Measurements from ENCODE around the gene WDR6. TPM values are rescaled to one million over a fixed set of nuclear protein-coding genes. Genes with fewer than 3 reads are reported as not detected.

WDR6 gene
- polyA plus RNA-seq, 1 donor from 2014 or later, result 315 TPM

DNA sequence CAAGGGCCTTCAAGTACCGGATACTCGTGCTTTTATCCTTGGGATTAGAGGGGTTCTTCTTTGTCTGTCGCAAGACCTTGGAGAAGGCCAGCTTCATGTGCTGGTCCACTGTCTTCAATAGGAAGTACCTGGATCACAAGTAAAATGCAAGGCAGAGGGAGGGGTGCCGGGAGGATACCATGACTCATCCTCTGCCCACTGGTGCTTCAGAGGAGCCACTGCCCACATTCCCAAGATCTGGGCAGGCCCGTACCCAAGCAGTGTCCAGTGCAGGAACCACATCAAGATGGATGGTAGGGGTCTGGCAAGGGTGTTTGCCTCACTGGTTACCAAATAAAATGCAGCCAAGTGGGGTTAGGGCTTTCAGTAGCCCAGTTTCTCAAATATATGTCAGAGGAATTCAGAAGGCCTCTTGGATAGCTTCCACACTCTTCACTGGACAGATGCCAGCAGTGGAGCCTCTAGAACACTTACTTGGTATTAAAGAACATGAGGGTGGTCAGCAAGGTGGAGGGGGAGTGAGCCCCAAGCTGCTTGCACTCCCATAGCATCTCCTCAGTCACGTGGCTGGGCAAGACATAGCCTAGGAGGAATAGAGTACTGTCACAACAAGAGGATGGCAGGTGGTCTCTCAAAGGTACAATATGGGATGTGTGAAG is 25.6 kb downstream of the WDR6 start:
- H3K4me3 ChIP-seq (ENCODE audit: low read length), result no peak overlapping the region
- H3K27ac ChIP-seq (ENCODE audit: low read length), result no peak overlapping the region
- no peaks in the 10 kb centered on the region for H4K20me1 ChIP-seq (ENCODE audit: insufficient read depth)
- H3K9me2 ChIP-seq (ENCODE audit: insufficient read depth, low read length), result no peaks in the 10 kb centered on the region
- no peaks in the 10 kb centered on the region for H3K27me3 ChIP-seq (ENCODE audit: insufficient read depth, low read depth, low read length)
- peaks cover 5% of the 10 kb centered on the region for H3K79me2 ChIP-seq (replicated peaks; ENCODE audit: insufficient read depth, low read length)
- H3K9me3 ChIP-seq (ENCODE audit: low read length), result no peaks in the 10 kb centered on the region
- H2AFZ ChIP-seq (ENCODE audit: low read depth, low read length), result no peak overlapping the region
- H3K4me2 ChIP-seq (ENCODE audit: low read length), result no peak overlapping the region
- H3K36me3 ChIP-seq (ENCODE audit: insufficient read depth, low read length), result peaks cover 4% of the 10 kb centered on the region
- no peaks in the 10 kb centered on the region for H3F3A ChIP-seq (ENCODE audit: insufficient read depth, low read length, poor library complexity, severe bottlenecking)
- no peak overlapping the region for H3K9ac ChIP-seq (ENCODE audit: low read length)
- TF ChIP-seq SMC3 (conservative IDR thresholded peaks at IDR 0.05; ENCODE audit: poor library complexity), result no peak
- TF ChIP-seq POLR2AphosphoS5 (IDR thresholded peaks at IDR 0.05), result no peak
- no peak for TF ChIP-seq RAD21 (conservative IDR thresholded peaks at IDR 0.05)
- no peak for TF ChIP-seq EZH2 (IDR thresholded peaks at IDR 0.05; ENCODE audit: borderline replicate concordance, insufficient read depth, low read length, poor library complexity, severe bottlenecking)
- TF ChIP-seq, protein P1, sequence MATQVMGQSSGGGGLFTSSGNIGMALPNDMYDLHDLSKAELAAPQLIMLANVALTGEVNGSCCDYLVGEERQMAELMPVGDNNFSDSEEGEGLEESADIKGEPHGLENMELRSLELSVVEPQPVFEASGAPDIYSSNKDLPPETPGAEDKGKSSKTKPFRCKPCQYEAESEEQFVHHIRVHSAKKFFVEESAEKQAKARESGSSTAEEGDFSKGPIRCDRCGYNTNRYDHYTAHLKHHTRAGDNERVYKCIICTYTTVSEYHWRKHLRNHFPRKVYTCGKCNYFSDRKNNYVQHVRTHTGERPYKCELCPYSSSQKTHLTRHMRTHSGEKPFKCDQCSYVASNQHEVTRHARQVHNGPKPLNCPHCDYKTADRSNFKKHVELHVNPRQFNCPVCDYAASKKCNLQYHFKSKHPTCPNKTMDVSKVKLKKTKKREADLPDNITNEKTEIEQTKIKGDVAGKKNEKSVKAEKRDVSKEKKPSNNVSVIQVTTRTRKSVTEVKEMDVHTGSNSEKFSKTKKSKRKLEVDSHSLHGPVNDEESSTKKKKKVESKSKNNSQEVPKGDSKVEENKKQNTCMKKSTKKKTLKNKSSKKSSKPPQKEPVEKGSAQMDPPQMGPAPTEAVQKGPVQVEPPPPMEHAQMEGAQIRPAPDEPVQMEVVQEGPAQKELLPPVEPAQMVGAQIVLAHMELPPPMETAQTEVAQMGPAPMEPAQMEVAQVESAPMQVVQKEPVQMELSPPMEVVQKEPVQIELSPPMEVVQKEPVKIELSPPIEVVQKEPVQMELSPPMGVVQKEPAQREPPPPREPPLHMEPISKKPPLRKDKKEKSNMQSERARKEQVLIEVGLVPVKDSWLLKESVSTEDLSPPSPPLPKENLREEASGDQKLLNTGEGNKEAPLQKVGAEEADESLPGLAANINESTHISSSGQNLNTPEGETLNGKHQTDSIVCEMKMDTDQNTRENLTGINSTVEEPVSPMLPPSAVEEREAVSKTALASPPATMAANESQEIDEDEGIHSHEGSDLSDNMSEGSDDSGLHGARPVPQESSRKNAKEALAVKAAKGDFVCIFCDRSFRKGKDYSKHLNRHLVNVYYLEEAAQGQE (IDR thresholded peaks at IDR 0.05; ENCODE audit: borderline replicate concordance), result no peak
- no peak for TF ChIP-seq MXI1 (conservative IDR thresholded peaks at IDR 0.05; ENCODE audit: poor library complexity, severe bottlenecking)
- no peak for TF ChIP-seq EP300 (conservative IDR thresholded peaks at IDR 0.05; ENCODE audit: poor library complexity, severe bottlenecking)
- TF ChIP-seq TAF1 (IDR thresholded peaks at IDR 0.05; ENCODE audit: low read depth), result no peak
- TF ChIP-seq, protein P2, sequence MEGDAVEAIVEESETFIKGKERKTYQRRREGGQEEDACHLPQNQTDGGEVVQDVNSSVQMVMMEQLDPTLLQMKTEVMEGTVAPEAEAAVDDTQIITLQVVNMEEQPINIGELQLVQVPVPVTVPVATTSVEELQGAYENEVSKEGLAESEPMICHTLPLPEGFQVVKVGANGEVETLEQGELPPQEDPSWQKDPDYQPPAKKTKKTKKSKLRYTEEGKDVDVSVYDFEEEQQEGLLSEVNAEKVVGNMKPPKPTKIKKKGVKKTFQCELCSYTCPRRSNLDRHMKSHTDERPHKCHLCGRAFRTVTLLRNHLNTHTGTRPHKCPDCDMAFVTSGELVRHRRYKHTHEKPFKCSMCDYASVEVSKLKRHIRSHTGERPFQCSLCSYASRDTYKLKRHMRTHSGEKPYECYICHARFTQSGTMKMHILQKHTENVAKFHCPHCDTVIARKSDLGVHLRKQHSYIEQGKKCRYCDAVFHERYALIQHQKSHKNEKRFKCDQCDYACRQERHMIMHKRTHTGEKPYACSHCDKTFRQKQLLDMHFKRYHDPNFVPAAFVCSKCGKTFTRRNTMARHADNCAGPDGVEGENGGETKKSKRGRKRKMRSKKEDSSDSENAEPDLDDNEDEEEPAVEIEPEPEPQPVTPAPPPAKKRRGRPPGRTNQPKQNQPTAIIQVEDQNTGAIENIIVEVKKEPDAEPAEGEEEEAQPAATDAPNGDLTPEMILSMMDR (IDR thresholded peaks at IDR 0.05; ENCODE audit: poor library complexity, severe bottlenecking), result no peak

DNA sequence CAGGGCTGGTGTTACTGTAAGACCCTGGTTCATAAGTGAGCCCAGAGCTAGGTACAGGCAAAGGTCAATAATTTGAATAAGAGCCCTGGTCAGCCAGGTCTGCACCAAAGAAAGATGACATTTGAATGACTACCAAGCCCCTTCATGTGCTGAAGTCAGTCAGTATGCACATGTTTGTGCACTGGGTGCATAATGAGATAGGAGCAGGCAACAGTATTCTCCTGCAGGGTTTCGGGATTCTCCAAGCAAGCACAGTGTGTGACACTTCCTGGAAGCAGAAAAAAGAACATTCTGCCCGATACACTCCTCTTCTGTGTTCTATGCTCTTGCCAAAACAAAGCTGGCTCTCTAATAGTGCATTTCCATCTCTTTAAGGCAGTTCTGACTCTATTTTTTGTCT is 27.5 kb downstream of the WDR6 start:
- TF ChIP-seq TAF1 (IDR thresholded peaks at IDR 0.05; ENCODE audit: low read depth) (no peak), MXI1 (conservative IDR thresholded peaks at IDR 0.05; ENCODE audit: poor library complexity, severe bottlenecking) (no peak), SMC3 (conservative IDR thresholded peaks at IDR 0.05; ENCODE audit: poor library complexity) (no peak), EP300 (conservative IDR thresholded peaks at IDR 0.05; ENCODE audit: poor library complexity, severe bottlenecking) (no peak), RAD21 (conservative IDR thresholded peaks at IDR 0.05) (no peak), POLR2AphosphoS5 (IDR thresholded peaks at IDR 0.05) (no peak), EZH2 (IDR thresholded peaks at IDR 0.05; ENCODE audit: borderline replicate concordance, insufficient read depth, low read length, poor library complexity, severe bottlenecking) (no peak)
- TF ChIP-seq, protein P1 (IDR thresholded peaks at IDR 0.05; ENCODE audit: borderline replicate concordance), result no peak
- TF ChIP-seq, protein P2 (IDR thresholded peaks at IDR 0.05; ENCODE audit: poor library complexity, severe bottlenecking), result no peak
- H3F3A ChIP-seq (ENCODE audit: insufficient read depth, low read length, poor library complexity, severe bottlenecking), result no peaks in the 10 kb centered on the region
- no peak overlapping the region for H3K27ac ChIP-seq (ENCODE audit: low read length)
- H2AFZ ChIP-seq (ENCODE audit: low read depth, low read length), result no peak overlapping the region
- H3K4me2 ChIP-seq (ENCODE audit: low read length), result no peak overlapping the region
- H3K36me3 ChIP-seq (ENCODE audit: insufficient read depth, low read length), result peaks cover 4% of the 10 kb centered on the region
- H3K27me3 ChIP-seq (ENCODE audit: insufficient read depth, low read depth, low read length), result no peaks in the 10 kb centered on the region
- H3K79me2 ChIP-seq (replicated peaks; ENCODE audit: insufficient read depth, low read length), result no peaks in the 10 kb centered on the region
- no peak overlapping the region for H3K4me3 ChIP-seq (ENCODE audit: low read length)
- no peaks in the 10 kb centered on the region for H4K20me1 ChIP-seq (ENCODE audit: insufficient read depth)
- H3K9me2 ChIP-seq (ENCODE audit: insufficient read depth, low read length), result no peaks in the 10 kb centered on the region
- no peaks in the 10 kb centered on the region for H3K9me3 ChIP-seq (ENCODE audit: low read length)
- H3K9ac ChIP-seq (ENCODE audit: low read length), result no peak overlapping the region

All from neural cell (in vitro differentiated cells).